WERI-Rb-1 (cell line): Measurements from ENCODE around the gene RBP3.
A peak's percentile ranks its signal among the peaks of the same experiment; 100 is the strongest.

Experiments used
- DNase-seq: peaks from one replicate; pipeline ENCODE4 v3.0.0-alpha.2; 2020
- H3K27ac ChIP-seq: fragments of 250-450 bp; sonication (Bioruptor Pico); 2 replicates; pipeline ENCODE4 v1.5.1; 2020; ENCODE audit warnings: mild to moderate bottlenecking, moderate library complexity
- H3K27me3 ChIP-seq: fragments of 250-450 bp; sonication (Bioruptor Pico); 2 replicates; pipeline ENCODE4 v1.5.1; 2021; ENCODE audit warnings: mild to moderate bottlenecking, low read depth, moderate library complexity; ENCODE audit not compliant: insufficient read depth, severe bottlenecking
- H3K36me3 ChIP-seq: fragments of 250-450 bp; sonication (Bioruptor Pico); 2 replicates; pipeline ENCODE4 v1.5.1; 2020; ENCODE audit warnings: mild to moderate bottlenecking, moderate library complexity
- H3K4me3 ChIP-seq: 2 replicates; pipeline ENCODE4 v1.5.1; 2011; ENCODE audit warnings: low read depth, mild to moderate bottlenecking, control low read depth, low read length
- H3K9me3 ChIP-seq: fragments of 250-450 bp; sonication (Bioruptor Pico); 2 replicates; pipeline ENCODE4 v1.5.1; 2021; ENCODE audit warnings: mild to moderate bottlenecking, moderate library complexity; ENCODE audit not compliant: severe bottlenecking
- CTCF ChIP-seq: IDR thresholded peaks from 2 replicates; pipeline ENCODE4 v1.5.1; 2011; ENCODE audit warnings: low read depth, mild to moderate bottlenecking, control low read depth, inconsistent platforms, low read length

RBP3 gene

DNA sequence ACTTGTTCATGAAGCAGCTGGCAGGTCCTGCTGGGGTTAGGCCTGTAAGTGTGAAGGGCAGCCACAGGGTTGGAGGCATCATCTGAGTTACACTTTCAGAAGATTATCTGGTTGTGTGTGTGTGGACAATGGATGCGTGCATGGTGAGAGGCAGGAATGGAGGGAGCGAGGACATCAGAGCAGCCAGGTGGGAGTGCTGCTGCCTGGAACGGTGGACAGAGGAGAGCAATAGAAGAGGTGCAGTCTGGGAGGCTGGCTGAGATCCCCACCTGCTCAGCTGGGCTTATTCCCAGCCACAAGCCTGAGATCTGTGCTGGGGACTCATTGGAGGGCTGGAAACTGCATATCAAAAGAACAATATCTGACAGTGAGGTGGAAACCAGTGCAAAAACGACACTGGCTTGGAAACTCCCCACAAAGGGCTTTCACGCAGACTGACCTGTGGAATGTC lies 18.0 kb downstream of the RBP3 start:
- no peaks in the 10 kb centered on the region for H3K36me3 ChIP-seq
- TF ChIP-seq CTCF, result no peak
- DNase-seq, result no peak

DNA sequence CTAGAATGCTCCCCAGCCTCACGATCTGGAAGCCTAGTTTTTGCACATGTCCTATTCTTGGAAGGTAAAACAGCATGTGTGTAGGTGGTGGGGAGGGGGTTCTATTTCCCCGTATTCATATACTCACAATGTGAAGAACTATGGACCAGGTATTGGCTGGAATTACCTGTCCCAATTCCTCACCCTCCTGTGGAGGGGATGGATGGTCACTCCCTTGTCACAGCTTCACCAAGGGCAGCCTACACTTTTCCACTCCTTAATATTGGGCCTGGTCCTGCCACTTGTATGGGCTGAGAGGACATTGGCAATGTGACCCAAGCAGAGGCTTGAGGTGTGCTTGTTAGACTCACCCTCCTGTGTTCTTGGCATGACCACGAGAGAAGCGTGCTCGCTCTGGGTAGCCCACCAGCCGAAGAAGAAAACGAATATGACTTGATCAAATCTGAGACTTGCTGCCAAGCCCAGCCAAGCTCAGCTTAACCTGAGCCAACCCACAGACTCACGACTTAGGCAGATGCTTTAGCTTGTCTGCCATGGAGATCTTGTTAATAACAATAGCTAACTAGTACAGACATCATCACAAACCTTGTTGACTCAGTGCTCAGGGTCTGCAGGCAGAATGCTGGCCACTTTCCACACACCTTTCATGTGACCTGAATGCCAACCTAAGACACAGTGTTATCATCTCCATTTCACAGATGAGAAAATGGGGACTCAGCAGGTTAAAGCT lies 18.7 kb downstream of the RBP3 start:
- no peaks in the 10 kb centered on the region for H3K9me3 ChIP-seq
- H3K27me3 ChIP-seq, result no peaks in the 10 kb centered on the region
- no peaks in the 10 kb centered on the region for H3K36me3 ChIP-seq
- H3K4me3 ChIP-seq, result no peak overlapping the region
- no peak for TF ChIP-seq CTCF
- no peak overlapping the region for H3K27ac ChIP-seq
- DNase-seq, result peak; percentile 40

More for the DNA sequence above, 18.0 kb downstream of the RBP3 start:
- no peak overlapping the region for H3K4me3 ChIP-seq
- H3K27me3 ChIP-seq, result no peaks in the 10 kb centered on the region
- H3K9me3 ChIP-seq, result no peaks in the 10 kb centered on the region
- no peak overlapping the region for H3K27ac ChIP-seq

GRCh38 chr10:47367646-47368045 lies 19.5 kb downstream of the RBP3 start:
- H3K27me3 ChIP-seq, result no peaks in the 10 kb centered on the region
- H3K9me3 ChIP-seq, result no peaks in the 10 kb centered on the region
- DNase-seq, result no peak
- TF ChIP-seq CTCF, result no peak
- no peak overlapping the region for H3K4me3 ChIP-seq
- no peaks in the 10 kb centered on the region for H3K36me3 ChIP-seq
- no peak overlapping the region for H3K27ac ChIP-seq

DNA sequence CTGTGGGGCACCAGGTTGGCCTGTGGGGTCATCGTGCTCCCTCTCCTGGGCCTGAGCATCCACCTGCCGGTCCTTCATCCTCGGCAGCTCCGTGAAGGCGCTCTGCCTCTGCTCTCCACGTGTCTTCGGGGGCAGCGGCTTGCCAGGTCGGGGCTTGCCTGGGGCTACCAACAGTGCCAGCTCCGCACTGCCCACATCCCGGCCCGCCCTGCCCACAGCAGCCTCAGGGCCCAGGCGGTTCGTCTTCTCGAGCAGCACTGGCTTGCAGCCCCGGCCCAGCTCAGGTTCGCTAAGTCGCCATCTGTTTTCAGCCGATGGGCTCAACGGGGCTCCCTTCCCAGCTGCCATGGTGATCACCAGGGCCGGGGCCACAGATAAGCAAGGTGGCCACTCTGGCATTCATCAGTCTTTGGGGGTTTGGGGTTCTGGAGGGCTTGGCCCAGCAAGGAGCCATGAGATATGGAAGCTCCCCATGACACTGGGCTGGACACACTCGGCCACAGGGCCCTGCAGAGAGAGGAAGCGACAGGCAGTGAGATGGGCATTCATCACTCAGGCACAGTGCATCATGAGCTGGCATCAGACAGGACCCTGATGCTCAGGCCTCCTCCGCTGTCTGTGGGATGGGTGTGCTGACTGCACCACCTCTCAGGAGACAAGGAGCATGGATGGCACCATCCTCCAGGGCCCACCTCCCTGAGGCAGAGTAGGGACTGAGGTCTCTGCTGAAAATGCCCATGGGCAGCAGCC lies 20.4 kb downstream of the RBP3 start:
- DNase-seq, result no peak
- Histone ChIP-seq H3K27me3 (no peaks in the 10 kb centered on the region), H3K4me3 (no peak overlapping the region), H3K36me3 (no peaks in the 10 kb centered on the region), H3K27ac (no peak overlapping the region), H3K9me3 (no peaks in the 10 kb centered on the region)
- no peak for TF ChIP-seq CTCF

DNA sequence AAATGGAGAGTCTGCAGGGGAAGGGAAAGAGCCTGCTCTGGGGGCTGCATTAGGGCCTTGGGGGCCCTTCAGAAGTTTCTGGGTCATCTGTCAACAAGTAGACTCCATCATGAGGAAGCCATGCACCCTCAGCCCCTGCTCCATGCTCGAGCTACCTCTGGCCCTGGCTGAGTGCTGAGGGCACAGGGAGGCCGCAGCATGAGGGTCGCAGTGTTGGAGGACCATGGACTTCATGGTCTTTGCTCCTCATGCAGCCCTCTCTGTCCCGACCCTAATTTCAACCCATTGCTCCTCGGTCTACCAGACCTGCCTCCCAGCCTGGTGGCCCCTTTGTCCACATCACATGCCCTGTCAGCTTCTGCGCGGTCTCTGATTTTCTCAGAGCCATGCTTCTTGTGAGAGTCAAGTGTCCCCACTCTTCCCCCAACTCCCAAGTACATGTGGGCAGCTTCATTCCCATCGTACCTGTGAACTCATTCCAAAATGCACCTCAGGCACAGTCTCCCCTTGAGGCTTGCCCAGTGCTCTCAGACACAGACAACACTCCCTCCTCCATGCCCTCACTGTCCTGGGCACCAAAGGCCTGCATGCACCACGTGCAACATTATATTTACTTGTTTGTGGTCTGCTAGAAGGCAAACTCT lies 21.2 kb downstream of the RBP3 start:
- Histone ChIP-seq H3K9me3 (no peaks in the 10 kb centered on the region), H3K27me3 (no peaks in the 10 kb centered on the region), H3K36me3 (no peaks in the 10 kb centered on the region), H3K4me3 (no peak overlapping the region), H3K27ac (no peak overlapping the region)
- no peak for TF ChIP-seq CTCF
- DNase-seq, result no peak
